Uterus (tissue), 4 donors: Measurements from ENCODE around the gene LLGL2. TPM values are rescaled to one million over a fixed set of nuclear protein-coding genes. Genes with fewer than 3 reads are reported as not detected.
"Not testable (repeated sequence)": the region's sequence is repeated elsewhere in the genome, so short reads cannot be mapped to it uniquely, and the experiment has no call there.

Experiments used
- DNase-seq, 2 donors: peaks; one replicate each; pipeline ENCODE4 v3.0.0-alpha.2; 2019 to 2020
- H3K27ac ChIP-seq, 2 donors: fragments of 200-600 bp; sonication (generic); 1 replicate in 1 of 2; 2 replicates in 1 of 2; pipeline ENCODE4 v1.5.1; 2016 to 2018
- H3K27me3 ChIP-seq, 2 donors: fragments of 200-600 bp; sonication (generic); one replicate each; pipeline ENCODE4 v1.5.1; 2018 to 2019; ENCODE audit warnings: control low read depth in 1 of 2
- H3K36me3 ChIP-seq, 2 donors: fragments of 200-600 bp; sonication (generic); one replicate each; pipeline ENCODE4 v1.5.1; 2019; ENCODE audit warnings: control low read depth in 1 of 2
- H3K4me1 ChIP-seq, 2 donors: fragments of 200-600 bp; sonication (generic); one replicate each; pipeline ENCODE4 v1.5.1; 2018 to 2019; ENCODE audit warnings: control low read depth in 1 of 2
- H3K4me3 ChIP-seq, 2 donors: fragments of 200-600 bp; sonication (generic); 1 replicate in 1 of 2; 2 replicates in 1 of 2; pipeline ENCODE4 v1.5.1; 2018 to 2019; ENCODE audit warnings: mild to moderate bottlenecking in 1 of 2
- H3K9me3 ChIP-seq, 2 donors: fragments of 200-600 bp; sonication (generic); one replicate each; pipeline ENCODE4 v1.5.1; 2019; ENCODE audit warnings: control low read depth in 1 of 2
- CTCF ChIP-seq, 4 experiments: fragments of 200-600 bp in 2 of 4; fragments of 450-650 bp in 2 of 4; sonication (generic) in 2 of 4; IDR thresholded peaks; one replicate each; pipeline ENCODE4 v1.5.1; 2016 to 2019; ENCODE audit warnings: antibody characterized with exemption in 4 of 4, mild to moderate bottlenecking in 2 of 4, moderate library complexity in 1 of 4
- POLR2A ChIP-seq, 2 donors: fragments of 450-650 bp; IDR thresholded peaks; one replicate each; pipeline ENCODE4 v1.6.1; 2016; ENCODE audit warnings: antibody characterized with exemption in 2 of 2, mild to moderate bottlenecking in 1 of 2, moderate library complexity in 1 of 2
- intact Hi-C: fragments of 100-400 bp; cut with DNase I; formaldehyde crosslinking; loops from one replicate; pipeline ENCODE4 v1.15.1; 2023; ENCODE audit warnings: low total_unique reads
- total RNA-seq, 4 donors: library from RNA; depleted of rRNA in 3 of 4; stranded (reverse); fragments of >200 nt in 3 of 4; gene quantifications; one replicate each; pipeline versions ENCODE4 v1.1.0 to v1.2.4, GENCODE V29; 2014 to 2023
- donor health status: DM: yes; HTN: yes; CAD: no.

Gene LLGL2
- total RNA-seq, 4 donors from 2014 or later: 3.1 to 31.9 (median 14.0) TPM

- no peak overlapping the region for H3K4me3 ChIP-seq
- no peaks in the 10 kb centered on the region for H3K27me3 ChIP-seq
- intact Hi-C loops: no loop called here
These were observed 49.0 kb downstream of the LLGL2 start for GRCh38 chr17:75574404-75575036.

GRCh38 chr17:75575197-75575596 is 49.7 kb downstream of the LLGL2 start:
- Histone ChIP-seq H3K27me3 (no peaks in the 10 kb centered on the region), H3K4me3 (no peak overlapping the region), H3K36me3 (no peaks in the 10 kb centered on the region), H3K9me3 (no peaks in the 10 kb centered on the region), H3K4me1 (no peaks in the 10 kb centered on the region), H3K27ac (no peak overlapping the region)
- no peak for DNase-seq
- intact Hi-C loops: no loop called here
- TF ChIP-seq CTCF (IDR thresholded peaks at IDR 0.05) (no peak), POLR2A (IDR thresholded peaks at IDR 0.05) (no peak)

More at GRCh38 chr17:75574404-75575036, 49.0 kb downstream of the LLGL2 start:
- no peaks in the 10 kb centered on the region for H3K36me3 ChIP-seq
- no peak overlapping the region for H3K27ac ChIP-seq
- TF ChIP-seq CTCF (IDR thresholded peaks at IDR 0.05) (no peak), POLR2A (IDR thresholded peaks at IDR 0.05) (no peak)
- no peaks in the 10 kb centered on the region for H3K4me1 ChIP-seq
- DNase-seq: no peak
- no peaks in the 10 kb centered on the region for H3K9me3 ChIP-seq

- Histone ChIP-seq H3K27me3 (no peaks in the 10 kb centered on the region), H3K27ac (no peak overlapping the region), H3K4me1 (no peaks in the 10 kb centered on the region), H3K4me3 (no peak overlapping the region), H3K9me3 (no peaks in the 10 kb centered on the region), H3K36me3 (no peaks in the 10 kb centered on the region)
- TF ChIP-seq CTCF (IDR thresholded peaks at IDR 0.05): no peak
- TF ChIP-seq POLR2A (IDR thresholded peaks at IDR 0.05): no peak
- DNase-seq: no peak
- intact Hi-C loops: no loop called here
These were observed 50.2 kb downstream of the LLGL2 start for GRCh38 chr17:75575728-75576127.

- intact Hi-C loops: no loop called here
- H3K36me3 ChIP-seq: no peaks in the 10 kb centered on the region
- H3K9me3 ChIP-seq: no peaks in the 10 kb centered on the region
- TF ChIP-seq CTCF (IDR thresholded peaks at IDR 0.05): no peak
- no peak for TF ChIP-seq POLR2A (IDR thresholded peaks at IDR 0.05)
- H3K4me1 ChIP-seq: no peaks in the 10 kb centered on the region
- DNase-seq: no peak
- H3K27me3 ChIP-seq: no peaks in the 10 kb centered on the region
- H3K27ac ChIP-seq: no peak overlapping the region
- H3K4me3 ChIP-seq: no peak overlapping the region
These were observed 51.2 kb downstream of the LLGL2 start for GRCh38 chr17:75576661-75577060.

- H3K36me3 ChIP-seq, H3K4me1 ChIP-seq, H3K9me3 ChIP-seq, DNase-seq, H3K27me3 ChIP-seq, H3K4me3 ChIP-seq, intact Hi-C loops, H3K27ac ChIP-seq: not testable (repeated sequence)
These were observed 55.7 kb downstream of the LLGL2 start for GRCh38 chr17:75581121-75581725.

- intact Hi-C loops: not testable (repeated sequence)
These were observed 57.7 kb downstream of the LLGL2 start for GRCh38 chr17:75583197-75583596.

More at GRCh38 chr17:75583197-75583596, 57.7 kb downstream of the LLGL2 start:
- H3K4me3 ChIP-seq, H3K27me3 ChIP-seq, DNase-seq, H3K9me3 ChIP-seq, H3K27ac ChIP-seq, H3K36me3 ChIP-seq, H3K4me1 ChIP-seq: not testable (repeated sequence)
